ENCODE measurements around the gene TRPT1.
A peak's percentile ranks its signal among the peaks of the same experiment; 100 is the strongest.
"Not testable (repeated sequence)": the region's sequence is repeated elsewhere in the genome, so short reads cannot be mapped to it uniquely, and the experiment has no call there.

TRPT1 gene

GRCh38 chr11:64248578-64248977, 22.6 kb upstream of the TRPT1 start:
- H3K4me3 ChIP-seq (ENCODE audit: low read depth, low read length), result no peak overlapping the region
- in situ Hi-C loops (cut with HindIII; ENCODE audit: low sequenced_read_pairs), result no loop called here
- no peak for DNase-seq (ENCODE audit: low read depth, low spot score)
- TF ChIP-seq CTCF (IDR thresholded peaks at IDR 0.05; ENCODE audit: low read depth, low read length), result no peak

- DNase-seq (ENCODE audit: low read depth, low spot score), result no peak
- in situ Hi-C loops (cut with HindIII; ENCODE audit: low sequenced_read_pairs), result no loop called here
- TF ChIP-seq CTCF (IDR thresholded peaks at IDR 0.05; ENCODE audit: low read depth, low read length), result no peak
- peak overlapping the region; percentile 31 for H3K4me3 ChIP-seq (ENCODE audit: low read depth, low read length)
These were observed 21.9 kb upstream of the TRPT1 start for GRCh38 chr11:64247729-64248531.

- peak; percentile 92 for DNase-seq (ENCODE audit: low read depth, low spot score)
- in situ Hi-C loops (cut with HindIII; ENCODE audit: low sequenced_read_pairs), result no loop called here
- H3K4me3 ChIP-seq (ENCODE audit: low read depth, low read length), result peak within 1 kb of the TSS; percentile 67
- TF ChIP-seq CTCF (IDR thresholded peaks at IDR 0.05; ENCODE audit: low read depth, low read length), result no peak
These were observed 21.1 kb upstream of the TRPT1 start, which contains the start of gene PPP1R14B for GRCh38 chr11:64246871-64247728. Gene PPP1R14B (minus strand): TSS chr11:64246943. CDS start chr11:64246673, 270 bp downstream.

GRCh38 chr11:64246621-64246870, 20.6 kb upstream of the TRPT1 start:
- in situ Hi-C loops (cut with HindIII; ENCODE audit: low sequenced_read_pairs); DNase-seq (ENCODE audit: low read depth, low spot score): not testable (repeated sequence)
- H3K4me3 ChIP-seq (ENCODE audit: low read depth, low read length), result peak overlapping the region; percentile 67

- in situ Hi-C loops (cut with HindIII; ENCODE audit: low sequenced_read_pairs), result no loop called here
These were observed 20.0 kb upstream of the TRPT1 start for GRCh38 chr11:64245797-64246620.

GRCh38 chr11:64245401-64245796, 19.4 kb upstream of the TRPT1 start:
- DNase-seq (ENCODE audit: low read depth, low spot score), result peak; percentile 33
- TF ChIP-seq CTCF (IDR thresholded peaks at IDR 0.05; ENCODE audit: low read depth, low read length), result no peak
- in situ Hi-C loops (cut with HindIII; ENCODE audit: low sequenced_read_pairs), result no loop called here
- H3K4me3 ChIP-seq (ENCODE audit: low read depth, low read length), result peak overlapping the region; percentile 67

More at GRCh38 chr11:64245797-64246620, 20.0 kb upstream of the TRPT1 start:
- DNase-seq (ENCODE audit: low read depth, low spot score), result peak; percentile 82
- no peak for TF ChIP-seq CTCF (IDR thresholded peaks at IDR 0.05; ENCODE audit: low read depth, low read length)
- peak overlapping the region; percentile 67 for H3K4me3 ChIP-seq (ENCODE audit: low read depth, low read length)

Measured in astrocyte of the spinal cord (primary cell).